HG02571 (cell line): ENCODE data around the gene ATG7.
"Not testable (repeated sequence)": the region's sequence is repeated elsewhere in the genome, so short reads cannot be mapped to it uniquely, and the experiment has no call there.

Source experiments
- ATAC-seq: cut with Tn5 transposase; IDR thresholded peaks from one replicate; pipeline ENCODE4 v1.9.1; 2021; ENCODE audit warnings: mild to moderate bottlenecking, moderate library complexity; ENCODE audit not compliant: unreplicated experiment

ATG7 gene

DNA sequence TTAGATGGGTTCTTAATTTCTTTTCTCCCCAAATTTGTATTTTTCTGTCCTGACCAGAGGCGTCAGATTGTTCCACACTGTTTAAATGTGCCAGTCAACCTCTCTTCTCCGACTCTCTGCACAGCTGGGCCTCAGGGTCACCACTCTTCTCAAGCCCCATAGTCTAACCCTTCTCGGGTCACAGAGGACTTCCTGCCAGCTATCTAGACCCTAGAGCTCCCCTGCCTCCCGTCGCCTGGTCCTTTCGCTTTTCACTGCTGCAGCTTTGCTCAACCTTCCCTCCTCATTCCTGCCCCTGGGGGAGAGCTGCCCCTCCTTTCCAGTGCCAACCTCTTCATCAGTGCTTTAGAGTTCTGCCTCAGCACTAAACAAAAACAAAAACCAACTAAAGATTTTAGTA is 151.7 kb downstream of the ATG7 start:
- ATAC-seq: no peak

DNA sequence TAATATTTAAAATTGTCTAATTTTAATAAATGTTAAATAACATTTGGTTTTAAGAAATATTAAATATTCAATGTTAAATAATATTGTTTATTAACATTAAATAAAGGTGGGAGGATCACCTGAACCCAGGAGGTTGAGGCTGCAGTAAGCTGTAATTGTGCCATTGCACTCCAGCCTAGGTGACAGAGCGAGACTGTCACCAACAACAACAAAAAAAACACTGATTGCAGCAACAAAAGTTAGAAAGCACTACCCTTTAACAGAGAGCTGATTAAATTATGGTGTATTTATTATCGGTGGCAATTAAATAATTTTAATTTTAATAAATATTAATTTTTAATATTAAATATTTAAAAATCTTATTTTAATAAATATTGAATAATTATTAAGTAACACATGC is 152.1 kb downstream of the ATG7 start:
- no peak for ATAC-seq

DNA sequence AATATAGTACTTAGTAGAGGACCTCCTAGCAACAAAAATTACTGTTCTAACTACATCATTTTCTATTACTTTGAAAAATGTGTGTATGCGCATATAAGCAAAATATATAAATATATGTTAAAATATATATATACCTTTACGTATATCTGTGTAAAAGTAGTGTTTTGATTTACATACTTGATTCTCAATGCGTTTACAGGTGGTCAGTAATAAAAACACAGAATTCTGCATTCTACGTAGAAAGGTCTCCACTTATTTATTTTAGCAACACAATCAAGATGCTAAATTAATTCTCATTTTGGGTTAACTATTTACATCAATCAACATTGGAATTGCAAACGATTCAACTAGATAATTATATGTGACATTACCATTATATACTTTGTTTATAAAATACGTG is 158.0 kb downstream of the ATG7 start:
- ATAC-seq: no peak

DNA sequence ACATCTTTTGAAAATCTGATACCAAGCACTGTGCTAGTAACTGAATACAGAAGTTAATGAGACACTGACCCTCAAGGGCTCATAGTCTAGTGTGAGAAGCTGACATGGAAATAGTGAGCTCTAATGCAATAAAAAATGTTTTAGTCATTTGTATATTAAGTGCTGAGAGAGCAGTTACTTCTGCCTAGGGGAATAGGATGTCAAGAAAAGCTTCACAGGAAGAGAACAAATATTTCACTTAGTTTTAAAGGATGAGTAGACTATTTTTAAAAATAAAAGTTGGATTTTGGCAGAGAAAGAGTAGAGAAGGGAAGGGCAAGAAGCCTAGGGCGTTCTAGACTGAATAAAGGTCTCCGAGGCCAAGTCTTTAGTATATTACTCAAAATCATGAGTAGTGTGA is 158.4 kb downstream of the ATG7 start:
- ATAC-seq: no peak

DNA sequence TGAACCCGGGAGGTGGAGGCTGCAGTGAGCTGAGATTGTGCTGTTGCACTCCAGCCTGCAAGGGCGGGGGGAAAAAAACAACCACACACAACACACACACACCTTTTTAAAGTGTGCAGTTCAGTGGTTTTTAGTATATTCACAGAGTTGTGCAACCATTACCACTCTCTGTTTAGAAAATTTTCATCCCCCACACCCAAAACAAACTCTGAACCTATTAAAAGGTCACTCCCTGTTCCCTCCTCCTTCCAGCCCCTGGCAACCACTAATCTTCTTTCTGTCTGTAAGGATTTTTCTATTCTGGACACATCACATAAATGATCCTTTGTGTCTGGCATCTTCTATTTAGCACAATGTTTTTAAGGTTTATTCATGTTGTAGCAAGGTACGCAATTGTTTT is 159.1 kb downstream of the ATG7 start:
- no peak for ATAC-seq

DNA sequence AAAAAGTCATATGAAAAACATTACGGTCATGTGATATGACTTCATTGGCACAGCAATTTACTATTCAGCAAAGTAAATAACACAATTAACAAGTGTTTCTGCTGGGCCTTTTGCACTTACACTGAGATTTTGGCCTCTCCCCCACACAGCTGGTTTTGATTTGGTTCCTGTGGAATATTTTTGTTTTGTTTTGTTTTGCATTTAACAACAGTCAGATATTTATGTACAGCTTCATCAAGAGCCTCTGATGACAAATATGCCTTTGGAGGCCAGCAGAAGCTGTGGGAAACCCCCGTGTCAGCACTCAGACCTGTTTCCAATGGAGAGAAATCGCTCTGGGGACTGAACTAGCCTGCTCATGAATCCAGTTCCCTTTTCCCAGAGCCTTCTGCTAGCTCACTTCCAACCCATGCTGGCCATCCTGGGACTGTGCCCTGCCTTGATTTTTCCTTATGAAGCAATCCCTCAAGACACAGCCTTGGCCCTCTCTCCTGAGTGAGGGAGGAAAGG is 161.9 kb downstream of the ATG7 start:
- ATAC-seq: no peak

DNA sequence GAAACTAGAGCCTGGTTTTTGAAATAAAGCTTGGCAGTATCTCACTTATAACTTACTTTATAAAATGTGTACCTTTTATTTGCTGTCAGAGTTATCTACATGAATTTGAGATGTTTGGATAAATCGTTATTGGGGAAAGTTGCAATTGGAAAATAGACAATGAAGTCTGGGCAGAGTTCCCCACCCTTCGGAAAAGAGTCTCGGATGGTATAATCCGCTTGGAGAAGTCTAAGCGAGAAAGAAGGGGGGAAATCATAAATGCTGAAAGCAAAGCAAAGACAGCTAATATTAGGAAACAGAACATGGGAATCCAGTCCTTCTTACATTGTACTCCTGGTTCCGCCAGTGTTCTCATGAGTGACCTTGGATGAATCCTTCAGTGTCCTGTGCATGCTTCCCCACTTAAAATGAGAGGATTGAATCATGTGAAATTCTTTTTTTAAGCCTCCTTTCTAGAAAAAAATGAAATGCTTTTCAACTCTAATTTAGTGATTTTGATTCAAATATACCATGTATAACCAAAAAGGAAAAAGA is 162.4 kb downstream of the ATG7 start:
- no peak for ATAC-seq

DNA sequence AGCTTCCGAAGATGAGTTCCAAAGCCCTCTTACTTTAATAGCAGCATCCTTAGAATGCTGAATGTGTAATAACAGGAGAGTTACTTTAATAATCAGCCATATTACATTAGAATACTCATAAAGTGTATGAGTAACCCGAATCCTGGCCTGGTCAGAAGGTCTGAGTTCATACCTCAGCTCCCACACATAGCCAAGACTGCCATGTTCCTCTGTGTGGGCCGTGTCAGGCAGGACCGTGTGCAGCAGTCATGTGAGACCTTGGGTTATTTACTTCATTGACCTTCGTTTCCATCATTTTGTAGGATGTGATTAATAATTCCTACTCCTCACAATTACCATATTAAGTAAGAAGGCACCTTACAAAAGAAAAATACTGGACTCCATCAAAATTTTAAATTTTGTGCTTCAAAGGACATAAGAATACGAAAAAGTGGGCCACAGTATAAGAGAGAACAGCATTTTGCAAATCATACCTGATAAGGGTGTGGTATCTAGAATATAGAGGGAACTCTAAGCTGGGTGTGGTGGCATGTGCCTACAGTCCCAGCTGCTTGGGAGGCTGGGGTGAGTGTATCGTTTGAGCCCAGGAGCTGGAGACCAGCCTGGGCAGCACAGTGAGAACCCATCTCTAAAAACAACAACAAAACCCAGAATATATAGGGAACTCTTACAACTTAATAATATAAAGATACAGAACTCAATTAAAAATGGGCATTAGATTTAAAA is 163.4 kb downstream of the ATG7 start:
- no peak for ATAC-seq

DNA sequence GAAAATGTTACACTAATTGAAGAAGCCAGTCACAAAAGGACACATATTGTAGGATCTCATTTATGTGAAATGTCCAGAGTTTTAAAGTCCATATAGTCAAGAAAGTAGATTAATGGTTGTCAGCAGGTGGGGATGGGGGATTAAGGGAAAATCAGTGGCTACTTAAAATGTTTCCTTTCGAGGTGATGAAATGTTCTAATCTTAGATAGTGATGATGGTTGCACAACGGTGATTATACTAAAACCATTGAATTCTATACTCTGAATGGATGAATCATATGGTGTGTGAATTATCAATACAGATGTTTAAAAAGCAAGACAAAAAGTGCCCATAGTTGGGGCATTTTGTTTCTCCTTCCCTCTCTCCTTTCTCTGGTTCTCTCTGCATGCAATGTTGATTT is 164.6 kb downstream of the ATG7 start:
- no peak for ATAC-seq

DNA sequence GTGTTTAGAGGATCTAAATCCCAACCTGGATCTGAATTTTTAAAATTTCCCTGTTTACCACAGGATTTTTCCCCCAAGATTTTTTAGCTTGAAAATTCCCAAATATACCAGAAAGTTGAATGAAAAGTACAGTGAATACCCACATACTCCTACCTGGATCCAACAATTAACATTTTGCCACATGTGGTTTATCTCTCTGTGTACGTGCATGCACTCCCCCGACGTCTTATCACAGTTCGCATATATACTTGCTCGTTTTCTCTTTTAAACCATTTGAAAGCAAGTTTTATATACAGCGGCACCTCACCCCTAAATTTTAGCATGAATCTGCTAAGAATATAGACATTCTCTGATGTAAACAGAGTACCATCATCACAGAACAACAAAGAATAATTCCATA is 165.3 kb downstream of the ATG7 start:
- no peak for ATAC-seq

DNA sequence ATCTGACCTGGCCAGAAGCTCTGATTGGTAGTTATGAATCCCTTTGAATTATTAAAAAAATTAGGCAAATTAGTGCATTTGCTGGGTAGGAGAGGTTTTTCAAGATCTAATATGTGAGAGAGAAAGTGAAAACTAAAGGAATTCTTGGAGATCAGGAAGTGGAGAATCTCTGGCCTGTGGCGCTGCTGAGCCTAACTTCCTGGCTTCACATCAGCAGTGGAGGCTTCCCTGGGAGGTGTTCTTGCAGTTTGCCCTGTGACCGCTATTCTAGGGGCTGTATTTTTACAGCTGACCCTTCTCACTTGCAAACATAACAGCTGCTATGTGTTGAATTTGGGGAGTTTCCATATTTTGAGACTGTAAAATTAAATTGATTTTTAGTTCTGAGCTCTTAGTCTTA is 166.4 kb downstream of the ATG7 start:
- no peak for ATAC-seq

DNA sequence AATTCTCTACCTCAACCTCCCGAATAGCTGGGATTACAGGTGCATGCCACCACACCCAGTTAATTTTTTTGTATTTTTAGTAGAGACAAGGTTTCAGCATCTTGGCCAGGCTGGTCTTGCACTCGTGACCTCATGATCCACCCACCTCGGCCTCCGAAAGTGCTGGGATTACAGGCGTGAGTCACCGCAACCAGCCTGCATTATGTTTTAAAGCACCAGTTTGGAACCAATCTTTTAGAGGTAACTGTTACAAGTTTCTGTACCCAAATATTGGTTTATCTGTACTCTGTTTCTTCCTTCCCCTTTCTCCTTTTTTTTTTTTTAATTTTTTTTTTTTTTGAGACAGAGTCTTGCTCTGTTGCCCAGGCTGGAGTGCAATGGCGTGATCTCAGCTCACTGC is 169.1 kb downstream of the ATG7 start:
- not testable (repeated sequence) for ATAC-seq

DNA sequence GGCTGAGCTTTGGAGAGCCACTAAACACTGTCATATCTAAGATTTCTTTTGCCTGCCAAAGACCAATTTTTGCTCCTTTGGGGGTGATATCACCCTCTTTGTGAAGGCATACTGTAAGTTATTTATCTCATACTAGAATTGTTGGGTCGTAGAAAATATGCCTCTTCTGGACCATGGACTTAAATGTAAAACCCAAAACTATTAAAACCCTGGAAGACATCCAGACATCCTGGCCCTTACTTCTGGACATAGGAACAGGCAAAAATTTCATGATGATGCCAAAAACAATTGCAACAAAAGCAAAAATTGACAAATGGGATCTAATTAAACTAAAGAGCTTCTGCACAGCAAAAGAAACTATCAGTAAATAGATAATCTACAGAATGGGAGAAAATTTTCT is 172.2 kb downstream of the ATG7 start:
- no peak for ATAC-seq

DNA sequence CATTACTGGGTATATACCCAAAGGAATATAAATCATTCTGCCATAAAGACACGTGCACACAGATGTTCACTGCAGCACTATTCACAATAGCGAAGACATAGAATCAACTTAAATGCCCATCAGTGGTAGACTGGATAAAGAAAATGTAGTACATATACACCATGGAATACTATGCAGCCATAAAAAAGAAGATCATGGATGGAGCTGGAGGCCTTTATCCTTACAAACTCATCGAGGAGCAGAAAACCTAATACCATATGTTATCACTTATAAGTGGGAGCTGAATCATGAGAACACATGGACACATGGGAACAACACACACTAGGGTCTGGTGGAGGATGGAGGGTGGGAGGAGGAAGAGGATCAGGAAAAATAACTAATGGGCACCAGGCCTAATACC is 173.0 kb downstream of the ATG7 start:
- not testable (repeated sequence) for ATAC-seq

DNA sequence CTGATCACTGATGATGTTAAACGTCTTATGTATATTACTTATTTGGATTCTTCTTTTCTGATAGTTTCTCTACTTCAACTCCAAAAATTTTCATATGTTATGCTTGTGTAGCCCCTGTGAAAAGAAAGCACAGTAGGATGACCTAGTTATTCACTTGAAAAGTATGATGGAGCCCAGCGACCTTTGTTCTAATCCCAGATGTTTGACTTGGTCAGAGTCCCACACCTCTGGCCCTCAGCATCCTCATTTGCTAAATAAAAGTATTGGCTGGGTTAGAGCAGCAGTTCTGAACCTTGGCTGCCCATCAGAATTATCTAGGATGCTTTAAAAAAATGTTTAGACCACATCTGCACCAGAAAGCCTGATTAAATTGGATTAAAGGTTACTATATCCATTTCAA is 173.7 kb downstream of the ATG7 start:
- no peak for ATAC-seq

DNA sequence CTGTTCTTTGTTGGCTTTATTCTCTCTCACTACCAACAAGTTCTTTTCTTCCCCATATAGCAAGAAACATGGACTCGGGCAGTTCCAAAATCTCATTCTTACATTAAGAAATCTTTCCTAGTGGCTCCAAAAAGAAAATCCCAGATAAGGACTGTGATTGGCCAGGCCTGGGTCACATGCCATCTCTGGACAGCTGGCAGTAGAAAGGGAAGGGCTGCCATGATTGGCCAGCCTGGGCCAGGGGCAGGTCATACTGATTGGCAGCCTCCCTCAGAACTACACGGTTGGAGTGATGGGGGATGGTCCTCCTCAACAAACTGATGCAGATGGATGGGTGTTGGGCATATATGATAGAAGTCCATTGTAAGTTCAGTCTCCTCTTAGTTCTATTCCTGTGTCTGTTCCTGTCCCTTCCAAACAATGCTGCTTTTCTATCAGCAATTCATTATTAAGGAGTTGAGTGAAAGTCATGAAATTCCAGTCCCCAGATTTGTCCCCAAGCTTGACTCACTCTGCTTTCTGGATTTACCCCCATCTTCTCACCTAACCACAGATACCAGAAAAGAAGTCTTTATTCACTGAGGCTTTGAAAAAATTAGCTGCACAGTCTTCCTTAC is 175.5 kb downstream of the ATG7 start:
- no peak for ATAC-seq

DNA sequence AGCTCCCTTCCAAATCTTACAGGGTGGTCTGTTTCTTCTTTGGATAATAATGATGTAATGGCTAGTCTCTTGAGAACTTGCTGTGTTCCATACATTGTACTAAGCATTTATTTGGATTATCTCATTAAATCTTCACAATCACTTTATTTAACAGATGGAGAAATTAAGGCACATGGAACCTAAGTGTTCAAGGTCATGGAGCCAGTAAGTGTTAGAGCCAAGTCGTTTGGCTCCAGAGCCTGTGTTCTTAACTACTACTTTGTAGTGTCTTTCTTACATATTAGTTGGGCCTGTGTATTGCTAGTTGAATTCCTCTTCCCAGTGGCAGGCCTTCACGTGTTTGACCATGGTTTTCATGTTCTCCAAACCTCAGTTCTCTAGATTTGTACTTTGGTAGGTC is 177.8 kb downstream of the ATG7 start:
- ATAC-seq: no peak

DNA sequence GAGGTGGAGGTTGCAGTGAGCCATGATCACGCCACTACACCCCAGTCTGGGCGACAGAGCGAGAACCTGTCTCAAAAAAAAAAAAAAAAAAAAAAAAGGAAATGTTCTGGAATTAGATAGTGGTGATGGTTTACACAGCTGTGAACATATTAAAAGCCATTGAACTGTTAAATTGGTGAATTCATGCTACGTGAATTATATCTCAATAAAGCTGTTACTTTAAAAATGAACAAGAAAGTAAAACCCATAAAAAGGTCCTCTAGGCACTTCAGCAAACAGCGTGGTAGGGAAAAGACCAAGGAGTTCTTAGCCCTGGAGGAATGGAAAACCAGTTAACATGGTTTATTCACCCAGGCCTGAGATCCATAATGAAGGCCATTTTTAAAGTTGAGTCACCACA is 180.1 kb downstream of the ATG7 start:
- no peak for ATAC-seq

DNA sequence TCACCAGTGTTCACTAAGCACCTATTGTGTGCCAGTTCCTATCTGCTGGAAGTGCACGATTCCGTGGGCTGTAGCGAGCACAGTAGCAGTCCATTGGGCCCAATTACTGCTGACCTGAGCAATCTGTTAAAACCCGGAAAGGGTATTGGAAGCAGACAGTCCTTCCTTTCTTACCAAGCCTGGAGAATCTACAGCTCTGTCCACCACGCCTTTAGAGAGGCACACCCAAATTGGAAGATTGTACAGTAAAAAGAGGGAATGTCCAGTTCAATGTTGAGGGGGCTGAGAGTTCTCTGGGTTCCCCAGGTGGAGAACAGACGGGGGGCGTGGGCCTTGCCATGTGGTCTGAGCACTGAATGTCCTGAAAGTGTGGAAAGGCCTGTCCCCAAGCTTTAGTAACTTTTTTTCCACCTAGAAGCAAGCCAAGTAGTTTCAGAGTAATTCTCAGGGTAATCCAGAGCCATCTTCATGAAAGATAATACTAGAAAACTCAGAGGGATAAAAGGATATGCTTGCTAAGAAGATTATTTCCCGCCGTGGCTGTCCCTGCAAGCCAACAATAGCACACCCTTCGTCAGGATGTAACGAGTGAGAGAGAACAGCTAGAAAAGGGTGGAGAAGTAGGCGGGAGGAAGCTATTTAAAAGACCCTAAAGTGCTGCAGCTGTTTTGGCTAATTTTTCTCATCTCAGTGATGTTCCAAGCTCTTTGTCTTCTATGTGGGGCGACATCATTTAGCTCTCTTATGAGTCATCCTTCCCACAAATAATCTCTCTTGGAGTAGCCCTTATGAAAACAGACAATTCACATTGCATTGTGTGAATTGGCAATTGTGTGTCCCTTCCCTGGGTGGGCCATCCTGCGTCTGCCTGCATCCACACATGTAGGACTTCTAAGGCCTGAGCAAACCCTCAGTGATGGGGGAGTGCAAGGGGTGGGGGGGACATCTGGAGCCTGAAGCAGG is 181.0 kb downstream of the ATG7 start:
- ATAC-seq: no peak

DNA sequence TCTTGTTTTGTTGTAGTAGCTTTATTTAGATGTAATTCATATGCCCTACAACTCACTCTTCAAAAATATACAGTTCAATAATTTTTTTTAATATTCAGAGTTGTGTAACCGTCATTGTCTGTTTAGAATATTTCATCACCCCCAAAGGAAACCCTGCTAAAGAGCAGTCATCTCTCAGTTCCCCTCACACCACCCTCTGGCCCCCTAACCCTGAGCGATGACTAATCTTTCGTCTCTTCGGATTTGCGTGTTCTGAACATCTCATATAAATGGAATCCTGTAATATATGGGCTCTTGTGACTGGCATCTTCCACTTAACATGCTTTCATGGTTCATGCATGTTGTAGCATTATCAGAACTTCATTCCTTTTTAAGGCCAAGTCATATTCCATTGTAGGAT is 183.8 kb downstream of the ATG7 start:
- no peak for ATAC-seq

DNA sequence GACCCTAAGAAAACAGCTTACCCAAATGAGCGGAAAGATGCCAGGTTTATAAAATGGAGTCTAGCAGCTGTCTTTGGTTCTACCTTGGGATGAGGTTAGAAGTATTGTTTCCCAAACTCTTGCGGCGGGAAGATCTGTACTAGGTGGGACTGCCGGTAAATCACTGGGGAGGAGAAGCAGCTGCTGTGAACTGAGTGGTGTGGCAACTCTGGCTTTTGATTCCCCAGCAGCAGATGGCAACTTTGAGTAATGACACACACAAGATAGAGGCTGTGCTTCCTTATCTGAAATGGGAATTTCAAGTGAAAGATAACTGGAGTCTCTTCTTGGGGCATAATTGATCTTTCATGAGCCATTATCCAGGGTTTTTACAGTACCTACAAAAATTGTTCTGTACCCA is 184.9 kb downstream of the ATG7 start:
- ATAC-seq: no peak
